Peyer's patch (tissue), 4 donors: ENCODE results near the gene PHYHIPL. TPM values are rescaled to one million over a fixed set of nuclear protein-coding genes. Genes with fewer than 3 reads are reported as not detected.

Source experiments
- DNase-seq, 3 donors: peaks; one replicate each; pipeline ENCODE4 v3.0.0-alpha.2; 2017 to 2019
- H3K27ac ChIP-seq, 4 donors: fragments of 200-600 bp; sonication (generic); one replicate each; pipeline ENCODE4 v1.5.1; 2016 to 2019
- H3K27me3 ChIP-seq, 2 donors: fragments of 200-600 bp; sonication (generic); one replicate each; pipeline ENCODE4 v1.5.1; 2019
- H3K36me3 ChIP-seq, 3 donors: fragments of 200-600 bp; sonication (generic); one replicate each; pipeline ENCODE4 v1.5.1; 2016 to 2019
- H3K4me1 ChIP-seq, 4 donors: fragments of 200-600 bp; sonication (generic); one replicate each; pipeline ENCODE4 v1.5.1; 2016 to 2019
- H3K4me3 ChIP-seq, 4 donors: fragments of 200-600 bp; sonication (generic); 1 replicate in 3 of 4; 2 replicates in 1 of 4; pipeline ENCODE4 v1.5.1; 2016 to 2019; ENCODE audit warnings: mild to moderate bottlenecking in 1 of 4
- H3K9me3 ChIP-seq, 4 donors: fragments of 200-600 bp; sonication (generic); one replicate each; pipeline ENCODE4 v1.5.1; 2016 to 2019; ENCODE audit warnings: mild to moderate bottlenecking in 1 of 4
- CTCF ChIP-seq, 6 experiments: fragments of 450-650 bp in 4 of 6; fragments of 200-600 bp in 2 of 6; sonication (generic) in 1 of 6; IDR thresholded peaks; one replicate each; pipeline ENCODE4 v1.5.1; 2017 to 2019; ENCODE audit warnings: antibody characterized with exemption in 6 of 6, mild to moderate bottlenecking in 3 of 6, moderate library complexity in 1 of 6
- POLR2A ChIP-seq, 2 donors: fragments of 450-650 bp; IDR thresholded peaks; one replicate each; pipeline ENCODE4 v1.5.1; 2017; ENCODE audit warnings: antibody characterized with exemption in 2 of 2, mild to moderate bottlenecking in 2 of 2, moderate library complexity in 2 of 2
- total RNA-seq, 4 donors: library from RNA; depleted of rRNA; stranded (reverse); fragments of >200 nt; gene quantifications; one replicate each; pipeline ENCODE4 v1.1.0, GENCODE V29; 2016

The PHYHIPL gene
- total RNA-seq, 4 donors from 2014 or later = 2.5 to 12.3 (median 10.8) TPM

DNA sequence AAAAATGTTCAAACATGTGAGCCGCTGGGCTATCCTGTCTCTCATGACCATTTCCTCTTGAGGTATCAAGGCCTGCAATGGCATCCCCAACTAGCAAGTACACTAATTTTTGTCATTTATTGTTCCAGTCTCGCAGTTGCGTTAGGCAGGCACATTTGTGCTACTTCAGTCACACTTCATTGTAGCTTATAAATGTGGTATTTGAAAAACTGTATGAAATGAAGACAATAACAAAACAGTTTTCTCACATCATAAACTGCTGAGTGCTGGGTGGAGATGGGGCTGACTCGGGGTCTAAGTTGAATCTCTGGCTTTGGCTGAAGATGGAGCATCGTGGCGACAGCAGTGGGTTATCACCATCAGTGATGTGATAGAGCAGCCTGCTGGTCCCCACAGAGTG, 93.2 kb downstream of the PHYHIPL start:
- TF ChIP-seq CTCF (IDR thresholded peaks at IDR 0.05) = no peak
- TF ChIP-seq POLR2A (IDR thresholded peaks at IDR 0.05) = no peak
- Histone ChIP-seq H3K27me3 (no peaks in the 10 kb centered on the region), H3K36me3 (peaks cover 0 to 15% (median 0%) of the 10 kb centered on the region in 3 donors)

DNA sequence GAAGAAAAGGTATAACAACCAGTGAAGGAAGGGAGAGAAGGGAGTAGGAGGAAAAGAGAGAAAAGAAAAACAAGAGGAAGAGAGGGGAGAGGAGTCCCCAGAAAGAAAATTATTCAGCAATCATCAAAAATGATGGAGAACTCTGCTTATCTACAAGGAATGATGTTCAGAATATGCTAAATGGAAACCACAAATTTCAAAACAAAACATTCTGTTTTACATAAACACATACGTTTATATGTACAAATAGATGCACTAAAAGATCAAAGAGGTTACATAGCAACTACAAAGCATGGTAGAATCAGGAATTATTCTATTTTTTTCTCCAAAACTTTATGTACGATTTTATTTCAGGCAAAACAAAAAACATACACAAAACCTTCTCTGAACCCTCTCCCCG, 94.0 kb downstream of the PHYHIPL start:
- Histone ChIP-seq H3K9me3 (no peaks in the 10 kb centered on the region), H3K27me3 (no peaks in the 10 kb centered on the region), H3K36me3 (peaks cover 0 to 15% (median 0%) of the 10 kb centered on the region in 3 donors), H3K27ac (no peak overlapping the region), H3K4me3 (no peak overlapping the region), H3K4me1 (no peaks in the 10 kb centered on the region)
- TF ChIP-seq POLR2A (IDR thresholded peaks at IDR 0.05) (no peak), CTCF (IDR thresholded peaks at IDR 0.05) (no peak)
- no peak for DNase-seq

More for the DNA sequence above, 93.2 kb downstream of the PHYHIPL start:
- H3K4me1 ChIP-seq = no peaks in the 10 kb centered on the region
- no peak overlapping the region for H3K4me3 ChIP-seq
- H3K9me3 ChIP-seq = no peaks in the 10 kb centered on the region
- H3K27ac ChIP-seq = no peak overlapping the region
- no peak for DNase-seq

DNA sequence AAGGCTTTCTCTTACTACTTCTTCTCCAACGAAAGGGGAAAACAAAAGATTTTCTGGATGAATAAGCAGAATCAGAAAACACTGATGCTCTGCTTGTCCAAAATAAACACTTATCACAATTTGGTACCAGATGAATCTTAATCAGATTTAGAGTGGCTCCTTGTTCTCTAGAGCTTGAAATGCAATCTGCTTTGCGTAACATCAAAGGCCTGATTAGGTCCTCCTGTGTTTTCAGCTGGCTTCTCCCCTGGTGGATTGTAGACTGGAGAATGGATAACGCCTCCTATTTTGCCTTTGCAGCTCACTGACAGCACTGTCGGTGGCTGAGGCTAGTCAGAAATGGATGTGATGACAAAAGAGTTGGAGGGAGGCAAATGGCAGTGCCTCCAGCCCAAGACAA, 94.7 kb downstream of the PHYHIPL start:
- no peak for TF ChIP-seq CTCF (IDR thresholded peaks at IDR 0.05)
- no peak for TF ChIP-seq POLR2A (IDR thresholded peaks at IDR 0.05)
- Histone ChIP-seq H3K27ac (no peak overlapping the region), H3K4me1 (no peaks in the 10 kb centered on the region), H3K4me3 (no peak overlapping the region), H3K27me3 (no peaks in the 10 kb centered on the region), H3K9me3 (no peaks in the 10 kb centered on the region), H3K36me3 (peaks cover 0 to 13% (median 0%) of the 10 kb centered on the region in 3 donors)
- DNase-seq = no peak

- TF ChIP-seq CTCF (IDR thresholded peaks at IDR 0.05) (no peak), POLR2A (IDR thresholded peaks at IDR 0.05) (no peak)
- DNase-seq = no peak
- H3K4me3 ChIP-seq = no peak overlapping the region
- H3K9me3 ChIP-seq = no peaks in the 10 kb centered on the region
- H3K27ac ChIP-seq = no peak overlapping the region
- no peaks in the 10 kb centered on the region for H3K27me3 ChIP-seq
- H3K36me3 ChIP-seq = peaks cover 0 to 7% (median 0%) of the 10 kb centered on the region in 3 donors
- no peaks in the 10 kb centered on the region for H3K4me1 ChIP-seq
Measured at GRCh38 chr10:59272061-59272460, 95.6 kb downstream of the PHYHIPL start.

DNA sequence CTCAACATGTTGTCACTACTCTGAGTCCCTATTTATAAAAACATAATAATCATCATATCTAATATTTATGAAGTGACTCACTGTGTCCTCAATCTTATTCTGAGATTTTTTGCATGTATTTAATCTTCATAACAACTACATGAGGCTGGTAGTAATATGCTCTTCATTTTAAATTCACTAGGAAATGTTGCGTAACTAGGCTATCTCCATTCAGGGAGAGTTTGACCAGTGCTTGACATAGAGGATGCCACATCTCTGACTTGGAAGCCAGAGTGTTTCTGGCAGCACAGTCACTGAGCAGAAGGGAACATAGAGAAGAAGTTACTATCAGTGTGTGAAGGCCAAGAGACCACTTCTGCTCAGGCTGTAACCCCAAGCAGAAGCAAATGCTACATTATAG, 97.0 kb downstream of the PHYHIPL start:
- H3K4me1 ChIP-seq = no peaks in the 10 kb centered on the region
- no peaks in the 10 kb centered on the region for H3K9me3 ChIP-seq
- no peak for DNase-seq
- H3K4me3 ChIP-seq = no peak overlapping the region
- TF ChIP-seq CTCF (IDR thresholded peaks at IDR 0.05) (no peak), POLR2A (IDR thresholded peaks at IDR 0.05) (no peak)
- H3K27ac ChIP-seq = no peak overlapping the region
- no peaks in the 10 kb centered on the region for H3K27me3 ChIP-seq
- no peaks in the 10 kb centered on the region for H3K36me3 ChIP-seq

DNA sequence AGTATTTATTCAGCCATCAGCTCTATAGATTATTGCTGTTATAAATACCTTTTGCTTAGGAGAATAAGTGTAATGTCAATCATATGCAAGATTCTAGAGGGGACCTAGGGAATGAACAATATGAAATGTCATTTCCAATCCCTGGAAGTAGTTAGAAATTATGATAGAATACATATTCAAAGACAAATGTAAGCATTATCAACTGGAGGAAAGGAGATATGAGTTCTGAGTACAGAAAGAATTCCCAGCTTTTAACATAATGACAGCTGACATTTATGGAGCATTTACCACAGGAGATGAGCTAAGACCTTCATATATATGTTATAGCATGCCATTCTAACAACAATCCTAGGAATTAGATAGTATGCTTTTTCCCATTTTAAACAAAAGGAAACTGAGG, 99.7 kb downstream of the PHYHIPL start:
- Histone ChIP-seq H3K27ac (no peak overlapping the region), H3K4me1 (no peaks in the 10 kb centered on the region), H3K27me3 (no peaks in the 10 kb centered on the region), H3K4me3 (no peak overlapping the region), H3K9me3 (no peaks in the 10 kb centered on the region), H3K36me3 (no peaks in the 10 kb centered on the region)
- TF ChIP-seq POLR2A (IDR thresholded peaks at IDR 0.05) = no peak
- no peak for TF ChIP-seq CTCF (IDR thresholded peaks at IDR 0.05)
- no peak for DNase-seq
